Measurements from ENCODE around the gene LRRC37A2.
"Not testable (repeated sequence)": the region's sequence is repeated elsewhere in the genome, so short reads cannot be mapped to it uniquely, and the experiment has no call there.

LRRC37A2 gene

DNA sequence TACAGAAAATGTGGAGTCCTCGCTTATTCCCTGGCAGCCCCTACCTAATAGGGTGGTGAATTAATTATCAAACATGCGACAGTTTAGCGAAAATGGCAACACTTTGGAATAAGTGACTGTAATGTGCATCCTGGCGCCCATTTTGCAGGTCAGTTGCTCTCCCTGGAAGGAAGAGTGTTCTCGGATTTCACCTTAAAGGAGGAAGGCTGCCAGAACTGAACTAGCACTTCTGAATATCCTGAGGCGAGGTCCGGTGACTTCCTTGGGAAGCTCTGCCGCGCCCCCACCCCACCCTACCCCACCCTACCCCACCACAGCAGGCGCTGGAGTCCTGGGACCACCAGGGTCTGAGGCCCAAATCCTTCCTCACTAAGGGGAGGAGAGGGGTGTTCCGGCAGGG, at the start of gene LRRC37A2:
TSS of gene LRRC37A2 (plus strand) at position 301 of the 400 bp plus-strand sequence. CDS start 245 bp downstream, outside the sequence.
- not testable (repeated sequence) for FAIRE-seq

DNA sequence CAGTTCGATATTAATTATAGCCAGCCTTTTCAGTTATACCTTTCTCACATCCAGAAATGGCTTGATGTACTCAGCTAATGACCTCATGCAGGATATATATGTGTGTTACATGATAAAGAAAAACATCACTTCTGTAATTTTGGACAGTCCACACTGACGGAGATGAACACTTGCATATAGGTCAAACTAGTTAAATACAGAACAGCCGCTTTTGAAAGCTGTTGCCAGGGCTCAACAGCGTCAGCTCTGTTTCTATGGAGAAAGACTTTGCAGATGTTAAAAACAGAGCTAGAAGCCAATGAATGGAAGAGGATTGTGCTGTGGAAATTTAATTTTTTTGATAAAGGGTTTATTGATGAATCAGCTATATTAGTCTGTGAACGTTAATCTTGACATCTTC, 44.6 kb upstream of the LRRC37A2 start:
- not testable (repeated sequence) for FAIRE-seq

DNA sequence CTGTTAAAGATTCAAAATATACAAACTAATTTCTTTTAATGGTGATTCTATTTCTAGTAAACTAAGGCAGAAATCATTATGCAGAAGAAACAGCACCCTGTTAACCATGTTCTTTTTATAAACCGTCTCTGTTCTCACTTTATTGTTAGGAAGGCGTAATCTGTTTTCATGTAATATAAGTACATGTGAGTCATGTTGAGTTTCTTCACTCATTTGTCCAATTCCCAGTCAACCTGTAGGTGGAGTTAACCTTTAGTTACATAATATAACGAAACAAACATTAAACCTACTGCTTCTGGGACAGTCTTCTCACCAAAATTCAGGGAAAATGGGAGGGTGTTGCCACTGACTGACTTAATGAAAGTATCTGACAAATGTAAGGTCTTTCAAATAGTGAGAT, 37.8 kb upstream of the LRRC37A2 start:
- not testable (repeated sequence) for FAIRE-seq

DNA sequence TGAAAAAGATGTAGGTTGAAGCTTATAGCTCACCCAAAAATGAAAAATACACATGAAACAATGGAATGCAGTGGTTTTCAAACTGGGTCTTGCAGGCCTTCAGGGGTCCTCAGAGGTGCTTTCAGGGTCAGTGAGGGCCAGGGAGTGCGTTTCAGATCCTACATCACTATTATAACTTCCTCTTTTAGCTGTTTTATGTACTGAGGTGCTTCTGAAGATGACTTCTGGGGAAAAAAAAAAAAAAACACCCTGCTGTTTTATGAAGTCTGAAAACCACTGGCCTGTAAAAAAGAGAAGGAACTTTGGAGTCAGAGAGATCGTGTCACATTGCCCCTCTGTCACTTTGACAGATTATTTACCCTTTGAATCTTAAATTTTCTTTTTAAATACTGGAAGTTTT, 36.7 kb upstream of the LRRC37A2 start:
- FAIRE-seq, result not testable (repeated sequence)

DNA sequence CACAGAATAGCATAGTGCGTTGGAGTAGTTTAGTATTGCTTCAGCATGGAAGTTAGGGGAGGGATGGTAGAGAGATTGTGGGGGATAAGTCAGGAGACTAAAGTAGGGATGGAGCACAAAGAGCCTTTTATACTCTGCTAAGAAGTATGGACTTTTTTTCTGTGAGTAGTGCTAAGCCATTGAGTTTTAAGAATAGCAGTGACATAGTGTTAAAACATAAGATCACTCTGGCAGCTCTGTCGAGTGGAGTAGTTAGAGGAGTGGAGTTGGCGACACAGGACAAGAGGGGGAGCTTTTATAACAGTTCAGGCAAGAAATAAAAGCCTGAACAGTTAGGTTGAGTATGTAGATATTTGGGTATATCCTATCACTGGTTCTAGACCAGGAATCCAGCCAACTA, 33.4 kb upstream of the LRRC37A2 start:
- not testable (repeated sequence) for FAIRE-seq

DNA sequence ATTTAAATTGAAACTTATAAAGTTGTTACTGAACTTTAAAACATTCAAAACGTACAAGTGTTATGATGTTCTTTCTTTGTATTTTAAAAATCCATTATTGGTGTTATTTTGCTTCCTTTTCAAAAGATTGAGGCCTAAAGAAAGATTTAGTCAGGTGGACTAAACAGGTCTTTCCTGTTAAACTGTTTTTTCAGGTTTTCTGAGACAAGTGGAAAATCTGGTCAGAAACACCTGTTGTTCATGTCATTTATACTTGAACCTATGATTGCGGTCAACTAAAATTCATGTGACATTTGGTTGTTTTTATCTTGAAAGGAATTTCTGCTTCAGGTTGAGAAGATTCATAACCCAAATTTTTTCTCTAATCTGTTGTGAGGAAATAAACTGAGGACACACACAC, 31.0 kb upstream of the LRRC37A2 start:
- peak; percentile 60 for FAIRE-seq

DNA sequence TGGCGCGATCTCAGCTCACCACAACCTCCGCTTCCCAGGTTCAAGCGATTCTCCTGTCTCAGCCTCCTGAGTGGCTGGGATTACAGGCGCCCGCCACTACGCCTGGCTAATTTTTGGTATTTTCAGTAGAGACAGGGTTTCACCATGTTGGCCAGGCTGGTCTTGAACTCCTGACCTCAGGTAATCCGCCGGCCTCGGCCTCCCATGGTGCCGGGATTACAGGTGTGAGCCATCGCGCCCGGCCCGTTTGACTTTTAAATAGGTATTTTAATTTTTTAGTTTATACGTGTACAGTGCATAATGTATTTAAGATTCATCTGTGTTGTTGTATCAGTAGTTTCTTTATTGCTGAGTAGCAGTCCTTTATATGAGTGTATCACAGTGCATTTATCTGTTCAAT, 20.2 kb upstream of the LRRC37A2 start:
- FAIRE-seq, result not testable (repeated sequence)

DNA sequence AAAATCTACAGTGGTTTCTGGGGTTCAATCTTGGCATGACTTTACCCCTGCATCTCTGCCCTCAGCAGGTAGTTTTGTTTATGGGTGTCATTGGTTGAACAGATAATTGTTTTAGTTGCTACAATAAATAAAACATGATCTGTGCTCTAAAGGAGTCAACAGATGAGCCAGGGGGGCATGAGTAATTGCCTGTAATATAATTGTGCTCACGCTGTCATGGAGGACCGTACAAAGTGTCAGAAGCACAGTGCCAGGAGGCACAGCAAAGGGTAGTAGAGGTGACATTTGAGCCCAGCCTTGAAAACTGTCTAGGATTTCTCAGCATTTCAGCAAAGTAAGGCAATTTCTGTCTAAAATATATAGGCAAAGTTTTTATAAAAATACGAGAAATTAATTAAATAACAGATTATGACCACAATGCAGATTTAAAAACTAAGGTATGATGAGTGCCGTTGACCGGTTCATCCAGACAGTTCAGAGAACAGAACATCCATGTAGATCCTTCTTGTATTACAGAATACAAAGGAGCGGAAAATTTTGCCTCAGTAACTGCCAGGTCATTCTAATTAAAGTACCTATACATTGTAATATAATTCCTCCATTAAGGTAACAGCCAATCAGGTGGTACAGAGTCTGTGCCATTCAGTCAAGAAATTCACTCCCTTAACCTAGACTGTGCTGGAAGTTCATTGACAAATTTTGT, 12.7 kb upstream of the LRRC37A2 start:
- not testable (repeated sequence) for FAIRE-seq

DNA sequence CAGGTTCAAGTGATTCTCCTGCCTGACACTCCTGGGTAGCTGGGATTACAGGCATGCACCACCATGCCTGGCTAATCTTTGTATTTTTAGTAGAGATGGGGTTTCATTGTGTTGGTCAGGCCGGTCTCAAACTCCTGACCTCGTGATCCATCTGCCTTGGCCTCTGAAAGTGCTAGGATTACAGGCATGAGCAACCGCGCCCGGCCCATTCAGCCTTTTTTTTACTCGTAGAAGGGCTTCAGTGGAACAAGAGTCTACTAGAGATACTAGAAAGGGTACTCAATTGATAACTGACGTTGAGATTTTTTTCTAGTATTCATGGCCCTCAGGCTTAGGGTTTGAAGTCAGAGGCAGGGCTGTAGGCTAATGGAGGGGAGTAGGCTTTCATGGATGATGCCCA, 6.4 kb upstream of the LRRC37A2 start:
- FAIRE-seq, result not testable (repeated sequence)

DNA sequence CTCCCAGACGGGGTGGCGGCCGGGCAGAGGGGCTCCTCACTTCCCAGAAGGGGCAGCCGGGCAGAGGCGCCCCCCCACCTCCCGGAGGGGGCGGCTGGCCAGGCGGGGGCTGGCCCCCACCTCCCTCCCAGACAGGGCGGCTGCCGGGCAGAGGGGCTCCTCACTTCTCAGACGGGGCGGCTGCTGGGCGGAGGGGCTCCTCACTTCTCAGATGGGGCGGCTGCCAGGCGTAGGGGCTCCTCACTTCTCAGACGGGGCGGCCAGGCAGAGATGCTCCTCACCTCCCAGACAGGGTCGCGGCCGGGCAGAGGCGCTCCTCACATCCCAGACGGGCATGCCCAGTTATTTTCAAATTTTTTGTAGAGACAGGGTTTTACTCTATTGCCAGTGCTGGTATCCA, 22.4 kb downstream of the LRRC37A2 start:
- FAIRE-seq, result not testable (repeated sequence)

DNA sequence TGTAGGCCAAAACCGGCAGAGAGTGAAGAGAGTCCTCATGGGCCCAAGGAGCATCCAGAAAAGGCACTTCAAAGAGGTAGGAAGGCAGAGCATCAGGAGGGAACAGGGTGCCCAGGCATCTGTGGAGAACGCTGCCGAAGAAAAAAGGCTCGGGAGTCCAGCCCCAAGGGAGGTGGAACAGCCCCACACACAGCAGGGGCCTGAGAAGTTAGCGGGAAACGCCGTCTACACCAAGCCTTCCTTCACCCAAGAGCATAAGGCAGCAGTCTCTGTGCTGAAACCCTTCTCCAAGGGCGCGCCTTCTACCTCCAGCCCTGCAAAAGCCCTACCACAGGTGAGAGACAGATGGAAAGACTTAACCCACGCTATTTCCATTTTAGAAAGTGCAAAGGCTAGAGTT, 36.3 kb downstream of the LRRC37A2 start:
- not testable (repeated sequence) for FAIRE-seq

DNA sequence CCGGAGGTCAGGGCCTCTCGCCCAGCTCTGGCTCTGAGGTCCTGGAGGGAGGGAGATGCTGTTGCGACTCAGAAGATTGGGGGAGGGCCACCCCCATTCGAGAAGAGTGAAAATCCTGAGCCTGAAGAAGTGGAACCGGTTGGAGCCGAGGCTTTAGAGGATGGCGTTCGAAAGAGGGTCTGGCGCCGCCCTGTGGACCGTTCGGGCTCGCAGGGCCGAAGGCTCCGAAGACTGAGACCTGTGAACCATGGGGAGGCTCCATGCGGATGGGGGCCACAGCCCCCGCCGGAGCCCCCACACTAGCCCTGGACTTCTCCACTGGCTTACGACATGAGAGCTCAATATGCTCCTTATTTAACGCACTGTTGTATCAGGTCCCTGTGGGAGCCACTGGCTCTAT, 46.9 kb downstream of the LRRC37A2 start:
- not testable (repeated sequence) for FAIRE-seq

DNA sequence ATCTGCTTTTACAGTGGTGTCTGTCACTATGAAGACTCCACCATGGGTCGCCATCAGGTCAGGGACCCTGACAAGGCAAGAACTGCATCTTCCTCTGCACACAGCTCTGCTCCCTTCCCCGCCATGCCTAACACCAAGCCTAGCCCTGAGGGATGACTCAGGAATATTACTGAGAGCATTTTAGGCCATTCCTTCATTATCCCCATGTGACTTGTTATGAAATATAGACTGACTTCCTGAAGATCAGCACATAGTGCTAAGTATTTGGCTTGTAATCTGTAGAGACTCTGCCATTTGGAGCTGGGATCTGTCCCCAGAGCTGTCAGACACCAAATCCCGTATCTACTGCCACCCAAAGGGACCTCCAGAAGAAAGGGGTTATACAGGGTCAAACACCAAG, 47.8 kb downstream of the LRRC37A2 start:
- not testable (repeated sequence) for FAIRE-seq

DNA sequence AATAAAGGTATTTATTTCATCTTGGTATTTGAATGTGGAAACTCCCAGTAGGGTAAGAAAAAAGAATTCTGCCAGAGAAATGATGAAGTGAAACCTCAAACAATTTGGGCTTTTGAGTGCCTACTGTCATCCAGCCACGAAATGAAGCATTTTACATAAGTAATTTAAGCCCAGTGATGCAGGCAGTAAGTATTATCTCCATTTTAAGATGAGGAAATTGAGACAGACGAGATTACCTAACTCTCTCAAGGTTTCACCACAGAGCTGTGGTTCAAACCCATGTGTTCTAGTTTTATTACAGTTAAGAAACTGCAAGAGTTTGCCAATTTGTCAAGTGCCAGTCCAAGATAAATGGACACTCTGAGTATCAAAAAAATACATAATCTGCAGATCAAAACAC, 54.0 kb downstream of the LRRC37A2 start:
- FAIRE-seq, result not testable (repeated sequence)

DNA sequence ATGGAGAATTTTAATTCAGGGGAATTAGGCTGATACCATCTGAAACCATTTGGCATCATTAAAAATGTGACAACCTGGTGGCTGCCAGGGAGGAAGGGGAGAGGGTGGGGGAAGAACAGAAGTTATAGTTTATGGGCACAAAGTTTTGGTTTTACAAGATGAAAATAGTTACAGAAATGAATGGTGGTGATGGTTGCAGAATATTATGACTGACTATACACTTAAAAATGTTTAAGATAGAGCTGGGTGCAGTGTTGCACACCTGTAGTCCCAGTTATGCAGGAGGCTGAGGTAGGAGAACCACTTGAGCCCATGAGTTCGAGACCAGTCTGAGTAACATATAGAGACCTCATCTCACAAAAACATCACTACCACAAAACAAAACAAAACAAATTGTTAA, 54.7 kb downstream of the LRRC37A2 start:
- not testable (repeated sequence) for FAIRE-seq

DNA sequence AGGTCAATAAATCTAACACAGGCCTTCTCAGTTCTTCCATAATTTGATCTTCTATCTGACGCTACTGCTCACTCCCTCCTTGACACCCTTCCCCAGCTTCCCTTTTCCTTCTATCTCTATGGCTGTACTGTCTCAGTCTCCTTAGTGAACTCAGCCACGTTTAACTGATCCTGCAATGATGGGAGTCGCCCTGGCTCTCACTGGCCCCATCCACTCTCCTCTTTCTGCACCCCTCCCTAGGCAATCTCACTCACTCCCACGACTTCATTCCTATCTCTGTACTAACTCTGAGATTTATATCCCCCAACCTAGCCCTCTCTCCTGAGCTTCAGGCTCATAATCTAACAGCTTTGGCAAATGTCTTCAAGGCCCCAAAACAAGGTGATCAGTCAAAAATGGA, 59.5 kb downstream of the LRRC37A2 start:
- not testable (repeated sequence) for FAIRE-seq

DNA sequence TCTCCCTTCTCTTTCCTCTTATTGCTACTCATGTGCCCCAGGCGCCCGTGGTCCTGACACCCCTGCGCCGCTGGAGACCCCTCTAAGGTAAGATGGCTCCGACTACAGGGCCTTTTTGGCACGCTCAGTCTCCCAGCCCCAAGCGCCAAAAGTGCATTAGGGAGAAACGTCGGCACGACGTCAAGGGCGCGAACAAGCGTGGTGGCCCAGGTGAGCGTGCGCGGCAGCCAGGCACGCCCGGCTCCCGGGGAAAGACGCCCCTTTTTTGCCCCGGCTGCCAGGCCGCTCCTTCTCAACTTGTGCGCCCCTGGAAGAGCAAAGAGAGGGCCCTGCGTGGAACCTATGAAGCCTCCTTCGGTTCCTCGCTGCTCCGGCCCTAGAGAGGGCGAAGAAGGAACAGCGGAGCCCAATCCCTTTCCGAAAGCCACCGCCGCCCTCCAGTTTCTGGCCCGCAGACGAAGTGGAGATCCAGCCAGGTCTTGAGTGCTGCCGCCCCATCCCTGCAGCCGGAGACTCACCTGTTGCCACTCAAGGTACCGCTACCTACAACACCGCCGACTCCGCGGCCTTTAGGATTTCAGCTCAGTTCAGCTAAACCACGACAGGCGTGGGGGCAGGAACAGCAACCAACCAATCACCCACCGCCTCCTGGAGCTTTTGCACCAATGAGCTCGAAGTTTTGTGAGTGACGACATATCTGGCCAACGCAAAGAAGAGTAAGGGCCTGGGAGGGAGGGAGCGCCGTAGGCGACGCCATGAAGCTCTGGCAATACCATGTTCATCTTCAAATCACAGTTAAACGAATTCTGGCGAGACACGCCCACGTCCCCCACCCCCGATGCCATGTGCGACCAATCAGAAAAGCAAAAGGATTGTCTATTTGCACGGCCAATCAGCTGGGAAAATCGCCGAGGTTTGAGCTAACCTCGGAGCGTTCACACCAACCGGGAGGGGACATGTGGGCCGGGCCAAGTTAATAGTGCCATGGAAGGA, 67.1 kb downstream of the LRRC37A2 start, which contains the start of gene ARL17A:
TSS of gene ARL17A (minus strand) at position 609 of the 993 bp plus-strand sequence. CDS start 3,369 bp downstream, outside the sequence.
- peak; percentile 100 for FAIRE-seq

DNA sequence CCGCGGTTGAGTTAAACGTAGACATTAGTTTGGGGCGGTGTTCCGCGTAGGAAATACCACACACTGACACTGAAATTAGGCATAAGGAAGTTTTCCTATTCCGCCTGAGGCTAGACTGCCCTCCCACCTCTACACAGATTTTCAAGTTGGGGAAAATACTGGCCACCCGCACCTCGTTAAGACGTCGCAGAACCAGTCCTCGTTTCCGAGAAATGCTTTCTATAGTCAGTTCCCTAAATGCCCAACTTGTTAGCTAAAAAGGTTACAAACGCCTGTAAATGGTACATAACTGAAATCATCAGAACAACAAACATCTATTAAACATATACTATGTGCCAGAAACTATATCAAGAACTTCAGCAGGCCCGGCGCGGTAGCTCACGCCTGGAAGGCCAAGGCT, 67.8 kb downstream of the LRRC37A2 start:
- FAIRE-seq, result not testable (repeated sequence)

DNA sequence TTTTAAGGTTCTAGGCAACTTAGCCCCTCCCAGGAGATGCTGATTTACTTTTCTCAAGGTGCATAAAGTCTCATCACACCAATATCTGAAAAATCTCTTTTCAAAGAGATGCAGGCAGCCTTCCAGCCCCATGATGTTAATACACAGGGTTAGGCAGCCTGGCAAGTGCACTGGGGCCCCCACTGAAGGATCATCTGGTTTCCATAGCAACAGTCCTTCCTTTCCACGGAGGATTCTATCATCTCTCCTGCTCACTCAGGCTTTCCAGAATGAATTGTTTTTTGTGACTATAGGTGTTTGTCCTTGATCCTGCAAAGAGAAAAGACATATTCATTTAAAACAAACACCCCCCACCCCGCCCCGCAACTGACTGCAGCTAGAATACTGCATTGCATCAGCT, 73.2 kb downstream of the LRRC37A2 start:
- not testable (repeated sequence) for FAIRE-seq

DNA sequence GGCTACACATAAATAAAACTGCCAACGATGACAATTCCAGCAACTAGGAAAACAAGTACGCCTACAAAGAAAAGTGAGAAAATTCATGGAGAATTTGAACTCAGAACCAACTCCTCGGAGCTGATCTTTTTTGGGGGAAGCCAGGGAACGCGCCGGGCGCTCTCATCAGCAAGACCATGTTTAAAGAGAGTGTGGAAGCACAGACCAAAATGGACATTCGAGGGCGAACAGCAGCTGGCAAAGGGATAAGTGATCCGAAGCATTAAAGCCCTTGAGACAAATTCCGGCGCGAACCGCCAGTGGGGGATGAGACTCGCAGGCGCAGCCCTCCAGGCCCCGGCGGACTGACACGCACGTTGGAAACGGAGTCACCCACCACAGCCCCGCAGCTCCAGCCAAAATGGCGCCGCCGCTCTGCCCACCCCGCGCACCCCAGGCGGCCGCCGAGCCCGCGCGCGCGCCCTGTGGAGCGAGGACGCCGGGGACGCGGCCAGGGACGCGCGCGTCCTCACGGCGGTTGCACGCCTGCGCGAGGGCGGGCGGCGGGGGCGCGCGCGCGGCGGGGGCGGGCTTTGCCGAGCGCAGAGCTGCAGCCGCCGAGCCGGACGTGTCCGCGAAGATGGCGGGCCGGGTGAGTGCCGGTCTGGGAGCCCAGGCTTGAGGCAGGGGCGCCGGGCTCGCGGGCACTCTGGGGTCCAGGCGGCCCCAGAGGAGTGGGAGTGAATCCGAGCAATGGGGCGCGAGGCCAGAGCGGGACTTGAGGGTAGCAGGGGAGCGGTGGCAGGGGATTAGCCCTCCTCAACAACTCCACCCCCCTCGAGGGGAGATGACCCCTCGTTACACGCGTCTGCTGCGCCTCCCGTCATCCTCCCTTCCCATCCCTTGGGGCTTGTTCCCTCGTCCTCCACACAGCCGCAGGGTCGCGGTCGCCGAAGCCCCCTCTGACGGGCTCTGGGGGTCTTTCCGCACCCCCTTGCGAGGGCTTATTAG, 78.2 kb downstream of the LRRC37A2 start, which contains the start of gene NSF:
TSS of gene NSF (plus strand) at position 513 of the 990 bp plus-strand sequence. CDS start at position 620, 107 bp downstream.
- not testable (repeated sequence) for FAIRE-seq

DNA sequence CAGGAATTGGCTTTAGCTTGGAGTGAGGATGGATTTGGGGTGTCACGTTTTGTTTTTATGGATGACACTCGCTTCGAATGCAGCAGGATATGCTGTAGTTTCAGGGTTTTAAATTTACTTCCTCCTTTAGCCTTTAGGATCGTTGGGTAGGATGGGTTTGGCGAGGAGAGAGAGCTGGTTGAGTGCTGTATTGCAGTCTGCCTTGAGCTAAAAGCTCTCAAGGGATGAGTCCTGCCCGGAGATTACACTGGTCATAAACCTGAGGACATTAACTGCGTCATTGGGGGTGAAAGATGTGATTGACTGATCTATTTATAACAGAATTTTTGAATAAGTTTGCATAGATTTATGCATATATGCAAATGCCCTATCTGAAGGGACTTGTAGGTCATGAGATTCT, 79.1 kb downstream of the LRRC37A2 start:
- not testable (repeated sequence) for FAIRE-seq

DNA sequence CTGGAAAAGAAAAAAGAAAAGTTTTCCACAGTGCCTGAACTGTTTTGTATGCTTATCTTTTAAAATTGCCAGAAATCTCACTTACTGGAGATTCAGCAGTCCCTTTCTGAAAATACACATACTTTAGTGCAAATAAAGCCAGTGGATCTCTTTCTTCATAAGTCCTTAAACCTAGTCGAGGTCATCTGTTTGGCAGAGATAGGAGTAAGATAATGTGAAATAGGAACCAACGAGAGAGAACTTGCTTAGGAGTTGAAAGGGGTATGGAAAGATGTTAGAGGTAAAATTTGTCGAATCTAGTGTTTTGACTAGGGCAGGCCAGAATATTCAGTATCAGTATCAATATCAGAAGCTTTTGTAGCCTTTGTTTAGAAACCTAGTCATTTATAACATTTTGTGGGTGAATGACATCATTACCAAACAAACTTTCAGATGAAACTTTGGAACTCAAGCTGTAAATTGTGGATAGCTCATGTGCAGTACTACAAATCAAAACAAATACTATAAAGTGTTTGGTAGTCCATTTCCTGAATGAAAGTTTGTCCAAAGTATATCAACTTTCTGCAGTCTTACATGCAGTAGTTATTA, 86.2 kb downstream of the LRRC37A2 start:
- peak; percentile 77 for FAIRE-seq

Data from A204.1 (cell line).